ENCODE measurements around the gene BARD1. TPM values are rescaled to one million over a fixed set of nuclear protein-coding genes. Genes with fewer than 3 reads are reported as not detected.

The BARD1 gene
- polyA plus RNA-seq, 4 donors, result 0.81 to 8.6 (median 2.1) TPM

DNA sequence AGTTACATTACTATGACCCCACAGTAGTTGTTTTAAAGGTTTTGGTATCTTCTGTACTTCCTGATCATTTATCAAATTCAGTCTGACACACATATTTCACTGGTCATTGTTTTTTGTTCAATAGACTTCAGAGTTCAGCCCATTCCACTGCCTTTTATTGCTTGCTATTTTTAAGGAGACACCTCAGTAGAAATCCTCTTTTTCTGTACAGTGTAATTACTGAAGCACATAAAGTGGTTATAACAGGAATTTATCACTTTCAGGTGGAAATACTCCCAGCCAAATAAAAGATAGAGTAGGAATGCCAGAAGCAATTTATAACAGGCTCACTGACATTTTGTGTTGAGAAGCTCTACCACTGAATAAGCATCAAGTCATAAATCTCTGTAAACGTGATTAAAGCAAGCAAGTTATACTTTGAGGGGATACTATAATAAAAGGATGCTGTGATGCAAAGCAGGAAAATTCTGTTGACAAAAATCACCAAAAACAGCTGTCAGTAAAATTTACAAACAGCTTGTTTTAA is 6.6 kb upstream of the BARD1 start:
- WGBS, 3 donors, result 29 to 41% (median 36%) methylated on average over 1 of the region's 1 CpG
- H3K36me3 ChIP-seq (ENCODE audit: control insufficient read depth in 3 of 3, insufficient read depth in 2 of 3, low read depth in 1 of 3, low read length in 3 of 3), result no peaks in the 10 kb centered on the region
- DNase-seq (no peak), FAIRE-seq (no peak)
- H3K27me3 ChIP-seq (ENCODE audit: control insufficient read depth in 3 of 3, insufficient read depth in 3 of 3, low read length in 3 of 3), result peaks cover 0 to 4% (median 0%) of the 10 kb centered on the region in 3 donors
- H3K9me3 ChIP-seq (ENCODE audit: control insufficient read depth in 2 of 2, insufficient read depth in 1 of 2, low read depth in 1 of 2, low read length in 1 of 2), result no peaks in the 10 kb centered on the region
- no peaks in the 10 kb centered on the region for H3K4me1 ChIP-seq (ENCODE audit: control insufficient read depth in 3 of 3, insufficient read depth in 2 of 3, low read depth in 1 of 3, low read length in 2 of 3)
- H3K27ac ChIP-seq (ENCODE audit: low read depth in 1 of 3, low read length in 2 of 3), result no peak overlapping the region
- no peak overlapping the region for H3K4me3 ChIP-seq (ENCODE audit: low read depth in 1 of 3, low read length in 3 of 3)

DNA sequence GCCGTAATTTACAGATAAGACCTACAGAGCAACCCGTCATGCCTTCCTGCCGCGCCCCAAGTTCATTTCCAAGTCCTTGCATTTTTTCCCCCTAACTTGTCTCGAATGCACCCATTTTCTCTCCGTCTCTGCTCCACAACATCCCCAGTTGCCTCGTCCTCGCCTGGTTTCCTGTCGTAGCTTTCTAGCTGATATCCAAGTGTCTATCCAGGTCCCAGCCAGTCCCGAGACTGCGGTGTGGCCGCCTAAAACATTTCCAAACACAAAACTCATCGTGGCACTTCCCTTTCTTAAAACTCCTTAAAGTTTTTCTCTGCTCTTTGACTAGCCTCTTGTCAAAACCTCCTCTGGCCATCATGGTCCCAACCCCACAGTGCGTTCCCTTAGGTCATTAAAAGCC is 1.2 kb upstream of the BARD1 start:
- WGBS, 3 donors, result 23 to 39% (median 37%) methylated on average over 14 of the region's 14 CpGs
- H3K4me3 ChIP-seq (ENCODE audit: low read depth in 1 of 3, low read length in 3 of 3), result peak overlapping the region in 2 of 3 donors; percentile 77 to 88
- no peaks in the 10 kb centered on the region for H3K4me1 ChIP-seq (ENCODE audit: control insufficient read depth in 3 of 3, insufficient read depth in 2 of 3, low read depth in 1 of 3, low read length in 2 of 3)
- no peak for FAIRE-seq
- H3K27me3 ChIP-seq (ENCODE audit: control insufficient read depth in 3 of 3, insufficient read depth in 3 of 3, low read length in 3 of 3), result peaks cover 0 to 4% (median 0%) of the 10 kb centered on the region in 3 donors
- H3K36me3 ChIP-seq (ENCODE audit: control insufficient read depth in 3 of 3, insufficient read depth in 2 of 3, low read depth in 1 of 3, low read length in 3 of 3), result no peaks in the 10 kb centered on the region
- H3K9me3 ChIP-seq (ENCODE audit: control insufficient read depth in 2 of 2, insufficient read depth in 1 of 2, low read depth in 1 of 2, low read length in 1 of 2), result no peaks in the 10 kb centered on the region
- peak overlapping the region in 1 of 3 donors; percentile 93 for H3K27ac ChIP-seq (ENCODE audit: low read depth in 1 of 3, low read length in 2 of 3)
- DNase-seq, result peak; percentile 30 to 56

DNA sequence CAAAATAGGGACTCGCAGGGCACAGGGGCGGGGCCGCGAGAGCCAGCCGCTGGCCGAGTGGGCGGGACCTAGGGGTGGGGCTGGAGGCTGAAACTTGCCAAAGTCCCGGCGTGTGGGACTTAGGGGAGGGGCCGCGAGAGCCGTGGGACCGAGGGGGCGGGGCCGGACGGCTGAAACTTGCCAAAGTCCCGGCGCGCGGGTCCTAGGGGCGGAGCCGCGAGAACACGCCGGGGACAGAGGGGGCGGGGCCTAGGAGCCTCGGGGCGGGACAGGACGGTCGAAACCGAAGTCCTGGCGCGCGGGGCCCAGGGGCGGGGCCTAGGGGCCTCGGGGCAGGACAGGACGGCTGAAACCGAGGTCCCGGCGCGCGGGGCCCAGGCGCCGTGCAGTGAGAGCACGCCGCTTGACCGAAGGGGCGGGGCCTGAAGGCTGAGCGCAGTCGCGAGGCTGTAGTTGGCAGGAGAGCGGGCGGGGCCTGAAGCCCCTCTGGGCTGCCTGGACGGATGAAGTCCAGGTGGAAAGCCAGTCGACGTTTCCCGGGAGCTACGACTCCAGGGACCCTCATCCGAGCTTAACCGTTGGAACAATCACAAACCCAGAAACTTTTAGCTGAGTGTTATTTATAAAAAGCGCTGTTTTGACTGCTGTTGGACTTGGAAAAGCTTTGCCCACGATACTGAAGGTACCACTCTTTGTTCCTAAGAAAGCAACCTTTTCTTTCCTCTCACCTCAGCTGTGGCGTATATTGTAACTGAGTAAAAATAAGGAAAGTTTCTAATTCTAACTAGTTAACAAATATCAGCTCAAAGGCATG is 475 bp upstream of the BARD1 start:
- peak overlapping the region; percentile 71 to 88 (median 77) for H3K4me3 ChIP-seq (ENCODE audit: low read depth in 1 of 3, low read length in 3 of 3)
- DNase-seq (peak; percentile 98 to 100), FAIRE-seq (no peak)
- 0 to 1% (median 1%) methylated on average over 39 to 63 of the region's 63 CpGs for WGBS, 3 donors
- H3K27me3 ChIP-seq (ENCODE audit: control insufficient read depth in 3 of 3, insufficient read depth in 3 of 3, low read length in 3 of 3), result peaks cover 0 to 4% (median 0%) of the 10 kb centered on the region in 3 donors
- H3K27ac ChIP-seq (ENCODE audit: low read depth in 1 of 3, low read length in 2 of 3), result peak overlapping the region; percentile 37 to 93 (median 90)
- no peaks in the 10 kb centered on the region for H3K4me1 ChIP-seq (ENCODE audit: control insufficient read depth in 3 of 3, insufficient read depth in 2 of 3, low read depth in 1 of 3, low read length in 2 of 3)
- H3K9me3 ChIP-seq (ENCODE audit: control insufficient read depth in 2 of 2, insufficient read depth in 1 of 2, low read depth in 1 of 2, low read length in 1 of 2), result no peaks in the 10 kb centered on the region
- no peaks in the 10 kb centered on the region for H3K36me3 ChIP-seq (ENCODE audit: control insufficient read depth in 3 of 3, insufficient read depth in 2 of 3, low read depth in 1 of 3, low read length in 3 of 3)

DNA sequence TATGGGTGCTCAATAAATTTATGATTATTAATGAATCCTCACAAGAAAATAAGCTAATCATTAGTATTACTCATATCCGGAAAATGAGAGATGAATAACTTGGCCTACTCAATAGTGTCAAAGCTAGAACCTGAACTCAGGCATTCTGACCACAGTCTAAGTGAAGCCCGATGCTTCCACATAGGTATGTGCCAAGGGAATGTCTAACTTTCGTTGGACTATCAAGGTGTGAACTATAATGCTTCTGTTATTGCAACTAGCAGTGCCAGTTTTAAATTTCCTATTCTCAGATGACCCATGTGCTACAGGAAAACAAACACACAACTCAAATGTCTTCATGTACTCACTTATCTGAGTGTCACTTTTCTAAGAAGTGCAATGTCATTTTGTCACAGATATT is 1.8 kb downstream of the BARD1 start:
- peak overlapping the region in 2 of 3 donors; percentile 32 to 93 for H3K27ac ChIP-seq (ENCODE audit: low read depth in 1 of 3, low read length in 2 of 3)
- no peak for FAIRE-seq
- peak; percentile 34 to 35 for DNase-seq
- no peaks in the 10 kb centered on the region for H3K9me3 ChIP-seq (ENCODE audit: control insufficient read depth in 2 of 2, insufficient read depth in 1 of 2, low read depth in 1 of 2, low read length in 1 of 2)
- H3K4me3 ChIP-seq (ENCODE audit: low read depth in 1 of 3, low read length in 3 of 3), result peak overlapping the region in 2 of 3 donors; percentile 48 to 71
- H3K36me3 ChIP-seq (ENCODE audit: control insufficient read depth in 3 of 3, insufficient read depth in 2 of 3, low read depth in 1 of 3, low read length in 3 of 3), result no peaks in the 10 kb centered on the region
- no peaks in the 10 kb centered on the region for H3K27me3 ChIP-seq (ENCODE audit: control insufficient read depth in 3 of 3, insufficient read depth in 3 of 3, low read length in 3 of 3)
- 2 to 7% (median 5%) methylated on average over 3 of the region's 3 CpGs for WGBS, 3 donors
- H3K4me1 ChIP-seq (ENCODE audit: control insufficient read depth in 3 of 3, insufficient read depth in 2 of 3, low read depth in 1 of 3, low read length in 2 of 3), result no peaks in the 10 kb centered on the region

DNA sequence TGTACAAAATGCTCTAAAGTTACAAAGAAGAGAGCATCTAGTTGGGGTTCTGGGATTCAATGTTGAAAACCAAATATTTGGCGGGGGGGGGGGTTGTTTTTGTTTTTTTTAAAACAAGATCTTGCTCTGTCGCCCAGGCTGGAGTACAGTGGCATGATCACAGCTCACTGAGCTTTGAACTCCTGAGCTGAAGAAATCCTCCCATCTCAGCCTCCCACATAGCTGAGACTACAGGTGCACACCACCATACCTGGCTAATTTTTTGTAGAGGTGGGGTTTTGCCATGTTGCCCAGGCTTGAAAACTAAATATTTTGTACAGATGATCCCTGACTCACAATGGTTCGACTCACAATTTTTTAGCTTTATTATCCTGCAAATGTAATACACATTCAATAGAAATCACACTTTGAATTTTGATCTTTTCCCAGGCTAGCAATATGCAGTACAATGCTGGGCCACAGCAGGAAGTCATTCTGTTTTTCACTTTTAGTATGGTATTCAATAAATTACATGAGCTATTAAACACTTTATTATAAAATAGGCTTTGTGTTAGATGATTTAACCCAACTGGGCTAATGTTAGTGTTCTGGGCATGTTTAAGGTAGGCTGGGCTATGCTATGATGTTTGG is 7.6 kb downstream of the BARD1 start:
- no peaks in the 10 kb centered on the region for H3K27me3 ChIP-seq (ENCODE audit: control insufficient read depth in 3 of 3, insufficient read depth in 3 of 3, low read length in 3 of 3)
- no peak overlapping the region for H3K4me3 ChIP-seq (ENCODE audit: low read depth in 1 of 3, low read length in 3 of 3)
- H3K27ac ChIP-seq (ENCODE audit: low read depth in 1 of 3, low read length in 2 of 3), result no peak overlapping the region
- peak in 1 of 2 donors; percentile 65 for DNase-seq
- no peaks in the 10 kb centered on the region for H3K36me3 ChIP-seq (ENCODE audit: control insufficient read depth in 3 of 3, insufficient read depth in 2 of 3, low read depth in 1 of 3, low read length in 3 of 3)
- no peaks in the 10 kb centered on the region for H3K9me3 ChIP-seq (ENCODE audit: control insufficient read depth in 2 of 2, insufficient read depth in 1 of 2, low read depth in 1 of 2, low read length in 1 of 2)
- H3K4me1 ChIP-seq (ENCODE audit: control insufficient read depth in 3 of 3, insufficient read depth in 2 of 3, low read depth in 1 of 3, low read length in 2 of 3), result no peaks in the 10 kb centered on the region
- no peak for FAIRE-seq
- WGBS, 3 donors, result 62 to 86% (median 71%) methylated on average over 3 of the region's 3 CpGs

GRCh38 chr2:214801068-214801467 is 8.4 kb downstream of the BARD1 start:
- FAIRE-seq (no peak), DNase-seq (no peak)
- no peaks in the 10 kb centered on the region for H3K9me3 ChIP-seq (ENCODE audit: control insufficient read depth in 2 of 2, insufficient read depth in 1 of 2, low read depth in 1 of 2, low read length in 1 of 2)
- no peak overlapping the region for H3K27ac ChIP-seq (ENCODE audit: low read depth in 1 of 3, low read length in 2 of 3)
- 85 to 95% (median 88%) methylated on average over 2 of the region's 2 CpGs for WGBS, 3 donors
- H3K36me3 ChIP-seq (ENCODE audit: control insufficient read depth in 3 of 3, insufficient read depth in 2 of 3, low read depth in 1 of 3, low read length in 3 of 3), result no peaks in the 10 kb centered on the region
- no peaks in the 10 kb centered on the region for H3K4me1 ChIP-seq (ENCODE audit: control insufficient read depth in 3 of 3, insufficient read depth in 2 of 3, low read depth in 1 of 3, low read length in 2 of 3)
- H3K27me3 ChIP-seq (ENCODE audit: control insufficient read depth in 3 of 3, insufficient read depth in 3 of 3, low read length in 3 of 3), result no peaks in the 10 kb centered on the region
- H3K4me3 ChIP-seq (ENCODE audit: low read depth in 1 of 3, low read length in 3 of 3), result no peak overlapping the region

GRCh38 chr2:214800180-214800579 is 9.3 kb downstream of the BARD1 start:
- 77 to 87% (median 85%) methylated on average over 3 of the region's 3 CpGs for WGBS, 3 donors
- FAIRE-seq, result no peak

DNA sequence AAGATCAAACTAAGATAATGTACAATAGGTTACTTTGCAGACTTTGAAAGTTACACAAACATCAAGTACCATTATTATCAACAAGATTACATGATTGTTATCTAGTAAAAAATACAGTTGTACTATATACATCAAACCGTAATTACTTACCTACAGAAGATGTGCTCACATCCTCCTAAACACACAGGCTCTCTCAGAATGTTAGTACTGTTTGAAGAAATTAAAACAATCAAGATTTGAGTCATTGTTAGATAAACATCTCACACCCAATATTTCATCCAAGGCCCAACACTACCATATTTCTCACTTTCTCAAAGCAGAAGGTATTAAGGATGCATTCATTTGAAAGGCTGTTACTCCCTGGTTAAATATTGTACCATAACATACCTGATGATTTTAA is 12.6 kb downstream of the BARD1 start:
- WGBS, 3 donors, result 79 to 91% (median 90%) methylated on average over 1 of the region's 1 CpG
- Histone ChIP-seq H3K36me3 (ENCODE audit: control insufficient read depth in 3 of 3, insufficient read depth in 2 of 3, low read depth in 1 of 3, low read length in 3 of 3) (peaks cover under 1 to 7% (median 2%) of the 10 kb centered on the region in 3 donors), H3K4me3 (ENCODE audit: low read depth in 1 of 3, low read length in 3 of 3) (no peak overlapping the region), H3K27me3 (ENCODE audit: control insufficient read depth in 3 of 3, insufficient read depth in 3 of 3, low read length in 3 of 3) (no peaks in the 10 kb centered on the region), H3K4me1 (ENCODE audit: control insufficient read depth in 3 of 3, insufficient read depth in 2 of 3, low read depth in 1 of 3, low read length in 2 of 3) (no peaks in the 10 kb centered on the region), H3K27ac (ENCODE audit: low read depth in 1 of 3, low read length in 2 of 3) (no peak overlapping the region), H3K9me3 (ENCODE audit: control insufficient read depth in 2 of 2, insufficient read depth in 1 of 2, low read depth in 1 of 2, low read length in 1 of 2) (no peaks in the 10 kb centered on the region)
- no peak for DNase-seq
- no peak for FAIRE-seq

More at GRCh38 chr2:214800180-214800579, 9.3 kb downstream of the BARD1 start:
- Histone ChIP-seq H3K4me3 (ENCODE audit: low read depth in 1 of 3, low read length in 3 of 3) (no peak overlapping the region), H3K36me3 (ENCODE audit: control insufficient read depth in 3 of 3, insufficient read depth in 2 of 3, low read depth in 1 of 3, low read length in 3 of 3) (peaks cover 0 to under 1% (median 0%) of the 10 kb centered on the region in 3 donors), H3K27me3 (ENCODE audit: control insufficient read depth in 3 of 3, insufficient read depth in 3 of 3, low read length in 3 of 3) (no peaks in the 10 kb centered on the region), H3K4me1 (ENCODE audit: control insufficient read depth in 3 of 3, insufficient read depth in 2 of 3, low read depth in 1 of 3, low read length in 2 of 3) (no peaks in the 10 kb centered on the region), H3K27ac (ENCODE audit: low read depth in 1 of 3, low read length in 2 of 3) (no peak overlapping the region), H3K9me3 (ENCODE audit: control insufficient read depth in 2 of 2, insufficient read depth in 1 of 2, low read depth in 1 of 2, low read length in 1 of 2) (no peaks in the 10 kb centered on the region)
- no peak for DNase-seq

Data from small intestine (tissue), 7 donors.